ENCODE data around the gene CYBC1. TPM values are rescaled to one million over a fixed set of nuclear protein-coding genes. Genes with fewer than 3 reads are reported as not detected.

Gene CYBC1
- total and polyA plus RNA-seq, 4 donors: 23.2 to 45.6 (median 34.9) TPM

- no peaks in the 10 kb centered on the region for H3K9me3 ChIP-seq (ENCODE audit: control insufficient read depth in 4 of 4, low read length in 3 of 4)
- TF ChIP-seq CTCF (IDR thresholded peaks at IDR 0.05; ENCODE audit: low read depth, low read length, missing input control) (no peak), JUND (IDR thresholded peaks at IDR 0.05) (no peak), RAD21 (IDR thresholded peaks at IDR 0.05) (no peak), EGR1 (IDR thresholded peaks at IDR 0.05; ENCODE audit: low read depth in 2 of 2) (no peak), RXRA (IDR thresholded peaks at IDR 0.05) (no peak), SP1 (IDR thresholded peaks at IDR 0.05) (no peak), ZBTB33 (IDR thresholded peaks at IDR 0.05) (no peak), NR2F2 (IDR thresholded peaks at IDR 0.05) (no peak), HNF4A (conservative IDR thresholded peaks at IDR 0.05) (no peak), MAX (IDR thresholded peaks at IDR 0.05) (no peak), GABPA (IDR thresholded peaks at IDR 0.05 in 1 of 2, conservative IDR thresholded peaks at IDR 0.05 in 1 of 2) (no peak), HNF4G (IDR thresholded peaks at IDR 0.05) (no peak), YY1 (IDR thresholded peaks at IDR 0.05) (no peak), TAF1 (conservative IDR thresholded peaks at IDR 0.05) (no peak), FOXA2 (IDR thresholded peaks at IDR 0.05) (no peak), REST (IDR thresholded peaks at IDR 0.05) (no peak), FOXA1 (IDR thresholded peaks at IDR 0.05) (no peak), ATF3 (IDR thresholded peaks at IDR 0.05) (no peak)
- no peak overlapping the region for H3K4me3 ChIP-seq (ENCODE audit: low read depth in 1 of 3, low read length in 3 of 3)
- H3K36me3 ChIP-seq (ENCODE audit: control insufficient read depth in 4 of 4, insufficient read depth in 3 of 4, low read depth in 1 of 4, low read length in 3 of 4): peaks cover 9 to 52% (median 18%) of the 10 kb centered on the region in 4 donors
- no peak overlapping the region for H3K9ac ChIP-seq (ENCODE audit: low read depth in 1 of 2, low read length in 2 of 2)
- H3K4me1 ChIP-seq (ENCODE audit: control insufficient read depth in 4 of 4, insufficient read depth in 4 of 4, low read length in 3 of 4): peaks cover 0 to 4% (median 0%) of the 10 kb centered on the region in 4 donors
- 95% methylated on average over 8 of the region's 8 CpGs for WGBS
- H3K27me3 ChIP-seq (ENCODE audit: control insufficient read depth in 4 of 4, insufficient read depth in 4 of 4, low read length in 3 of 4): no peaks in the 10 kb centered on the region
- H3K27ac ChIP-seq (ENCODE audit: low read depth in 1 of 2, low read length in 2 of 2): no peak overlapping the region
- no peak for DNase-seq (ENCODE audit: low spot score)
These were observed 27.4 kb upstream of the CYBC1 start for GRCh38 chr17:82477934-82478333.

All from liver (tissue), 9 donors.